ENCODE data around the gene MBD5. TPM values are rescaled to one million over a fixed set of nuclear protein-coding genes. Genes with fewer than 3 reads are reported as not detected.

The MBD5 gene
- total and polyA plus RNA-seq, 7 donors: 2.3 to 81.1 (median 67.0) TPM

- Histone ChIP-seq H3K27ac (no peak overlapping the region), H3K36me3 (no peaks in the 10 kb centered on the region), H3K9me3 (no peaks in the 10 kb centered on the region), H3K4me3 (no peak overlapping the region), H3K27me3 (no peaks in the 10 kb centered on the region), H3K4me1 (no peaks in the 10 kb centered on the region)
- 88 to 94% methylated on average over 2 of the region's 2 CpGs for WGBS, 2 donors
- TF ChIP-seq POLR2AphosphoS5 (IDR thresholded peaks at IDR 0.05) (no peak), CTCF (IDR thresholded peaks at IDR 0.05) (no peak), EP300 (IDR thresholded peaks at IDR 0.05) (no peak), POLR2A (IDR thresholded peaks at IDR 0.05) (no peak)
- intact Hi-C loops (cut with DNase I): no loop called here
- DNase-seq: no peak
Observed at GRCh38 chr2:148451046-148451445, 430.2 kb downstream of the MBD5 start.

- Histone ChIP-seq H3K27me3 (no peaks in the 10 kb centered on the region), H3K9me3 (no peaks in the 10 kb centered on the region), H3K27ac (no peak overlapping the region), H3K4me3 (no peak overlapping the region), H3K36me3 (no peaks in the 10 kb centered on the region), H3K4me1 (peaks cover 0 to 13% (median 10%) of the 10 kb centered on the region in 4 donors)
- intact Hi-C loops (cut with DNase I): no loop called here
- WGBS, 2 donors: 88 to 91% methylated on average over 4 of the region's 4 CpGs
- TF ChIP-seq CTCF (IDR thresholded peaks at IDR 0.05): no peak
- TF ChIP-seq EP300 (IDR thresholded peaks at IDR 0.05): no peak
- no peak for TF ChIP-seq POLR2A (IDR thresholded peaks at IDR 0.05)
- no peak for TF ChIP-seq POLR2AphosphoS5 (IDR thresholded peaks at IDR 0.05)
- DNase-seq: no peak
Observed at GRCh38 chr2:148455791-148456190, 434.9 kb downstream of the MBD5 start.

DNA sequence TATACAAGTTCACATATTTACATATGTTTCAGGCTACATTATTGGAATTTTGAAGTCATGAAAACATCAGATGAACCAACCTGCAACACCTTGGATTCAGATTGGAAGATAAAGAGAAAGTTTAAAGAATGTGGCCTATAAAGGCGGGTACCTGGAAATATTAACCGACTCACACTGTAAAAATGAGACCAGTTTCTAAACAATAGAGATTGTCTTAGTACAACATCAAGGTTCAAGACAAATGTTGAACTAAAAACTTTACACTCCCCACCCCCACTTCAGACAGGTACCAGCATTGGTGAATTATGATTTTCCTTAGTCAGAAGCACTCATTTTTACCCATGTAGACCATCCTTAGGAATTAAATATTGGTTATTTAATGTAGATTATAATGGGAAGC lies 437.3 kb downstream of the MBD5 start:
- Histone ChIP-seq H3K27me3 (no peaks in the 10 kb centered on the region), H3K4me3 (no peak overlapping the region), H3K4me1 (peaks cover 0 to 13% (median 10%) of the 10 kb centered on the region in 4 donors), H3K9me3 (no peaks in the 10 kb centered on the region), H3K36me3 (no peaks in the 10 kb centered on the region), H3K27ac (no peak overlapping the region)
- intact Hi-C loops (cut with DNase I): no loop called here
- no peak for DNase-seq
- no peak for TF ChIP-seq POLR2A (IDR thresholded peaks at IDR 0.05)
- no peak for TF ChIP-seq EP300 (IDR thresholded peaks at IDR 0.05)
- no peak for TF ChIP-seq CTCF (IDR thresholded peaks at IDR 0.05)
- TF ChIP-seq POLR2AphosphoS5 (IDR thresholded peaks at IDR 0.05): no peak
- 97 to 98% methylated on average over 2 of the region's 2 CpGs for WGBS, 2 donors

DNA sequence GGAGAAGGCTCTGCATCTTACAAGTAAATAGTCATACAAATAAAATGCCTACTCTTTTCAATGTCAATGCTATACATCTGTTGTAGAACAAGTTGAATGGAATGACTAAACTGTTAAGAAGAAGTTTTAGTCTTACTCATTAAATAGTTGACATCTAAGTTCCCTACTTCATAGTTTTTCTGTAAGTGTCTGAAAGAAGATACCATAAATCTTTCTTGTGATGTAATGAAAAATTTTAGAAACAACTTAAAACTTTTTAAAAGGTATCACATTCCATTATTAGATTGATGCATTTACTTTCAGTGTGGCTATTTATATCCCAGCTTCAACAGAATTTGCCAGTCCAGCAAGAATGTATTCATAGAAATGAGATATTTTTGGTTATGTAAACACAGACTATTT lies 438.5 kb downstream of the MBD5 start:
- no peak overlapping the region for H3K4me3 ChIP-seq
- H3K9me3 ChIP-seq: no peaks in the 10 kb centered on the region
- no peak overlapping the region for H3K27ac ChIP-seq
- DNase-seq: no peak
- H3K27me3 ChIP-seq: no peaks in the 10 kb centered on the region
- peaks cover 0 to 13% (median 10%) of the 10 kb centered on the region in 4 donors for H3K4me1 ChIP-seq
- intact Hi-C loops (cut with DNase I): no loop called here
- H3K36me3 ChIP-seq: peaks cover 0 to 8% (median 0%) of the 10 kb centered on the region in 4 donors
- TF ChIP-seq CTCF (IDR thresholded peaks at IDR 0.05) (no peak), EP300 (IDR thresholded peaks at IDR 0.05) (no peak), POLR2AphosphoS5 (IDR thresholded peaks at IDR 0.05) (no peak)

DNA sequence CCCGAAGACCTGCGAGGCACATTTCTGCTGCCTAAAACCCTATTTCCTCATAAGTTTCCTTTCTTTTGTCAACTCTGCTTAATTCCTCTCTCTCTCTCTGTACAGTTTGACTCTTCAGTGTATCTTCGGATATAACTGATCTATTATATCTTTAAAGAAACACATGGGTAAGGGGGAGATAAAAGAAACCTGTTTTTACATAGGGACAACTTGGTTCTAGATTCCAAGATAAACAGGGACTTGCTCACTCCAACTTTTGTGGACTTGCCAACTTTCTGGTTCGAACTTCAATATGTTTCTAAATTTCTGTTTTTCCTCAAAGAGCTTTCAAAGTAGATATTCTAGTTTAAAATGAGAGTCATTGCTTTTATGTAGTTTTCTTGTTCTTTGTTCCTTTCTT lies 441.0 kb downstream of the MBD5 start:
- peaks cover 0 to 13% (median 10%) of the 10 kb centered on the region in 4 donors for H3K4me1 ChIP-seq
- H3K9me3 ChIP-seq: no peaks in the 10 kb centered on the region
- H3K4me3 ChIP-seq: no peak overlapping the region
- 92 to 96% methylated on average over 4 of the region's 4 CpGs for WGBS, 2 donors
- no peak for TF ChIP-seq CTCF (IDR thresholded peaks at IDR 0.05)
- no peak for TF ChIP-seq EP300 (IDR thresholded peaks at IDR 0.05)
- no peak for TF ChIP-seq POLR2AphosphoS5 (IDR thresholded peaks at IDR 0.05)
- TF ChIP-seq POLR2A (IDR thresholded peaks at IDR 0.05): no peak
- peaks cover 0 to 22% (median 0%) of the 10 kb centered on the region in 4 donors for H3K36me3 ChIP-seq
- intact Hi-C loops (cut with DNase I): no loop called here
- no peak for DNase-seq
- H3K27ac ChIP-seq: no peak overlapping the region
- no peaks in the 10 kb centered on the region for H3K27me3 ChIP-seq
